GM18520 (cell line): ENCODE data around the gene AVPR1B.

Experiments
- ATAC-seq: cut with Tn5 transposase; IDR thresholded peaks from one replicate; pipeline ENCODE4 v1.9.1; 2021; ENCODE audit not compliant: unreplicated experiment

Gene AVPR1B, protein sequence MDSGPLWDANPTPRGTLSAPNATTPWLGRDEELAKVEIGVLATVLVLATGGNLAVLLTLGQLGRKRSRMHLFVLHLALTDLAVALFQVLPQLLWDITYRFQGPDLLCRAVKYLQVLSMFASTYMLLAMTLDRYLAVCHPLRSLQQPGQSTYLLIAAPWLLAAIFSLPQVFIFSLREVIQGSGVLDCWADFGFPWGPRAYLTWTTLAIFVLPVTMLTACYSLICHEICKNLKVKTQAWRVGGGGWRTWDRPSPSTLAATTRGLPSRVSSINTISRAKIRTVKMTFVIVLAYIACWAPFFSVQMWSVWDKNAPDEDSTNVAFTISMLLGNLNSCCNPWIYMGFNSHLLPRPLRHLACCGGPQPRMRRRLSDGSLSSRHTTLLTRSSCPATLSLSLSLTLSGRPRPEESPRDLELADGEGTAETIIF

DNA sequence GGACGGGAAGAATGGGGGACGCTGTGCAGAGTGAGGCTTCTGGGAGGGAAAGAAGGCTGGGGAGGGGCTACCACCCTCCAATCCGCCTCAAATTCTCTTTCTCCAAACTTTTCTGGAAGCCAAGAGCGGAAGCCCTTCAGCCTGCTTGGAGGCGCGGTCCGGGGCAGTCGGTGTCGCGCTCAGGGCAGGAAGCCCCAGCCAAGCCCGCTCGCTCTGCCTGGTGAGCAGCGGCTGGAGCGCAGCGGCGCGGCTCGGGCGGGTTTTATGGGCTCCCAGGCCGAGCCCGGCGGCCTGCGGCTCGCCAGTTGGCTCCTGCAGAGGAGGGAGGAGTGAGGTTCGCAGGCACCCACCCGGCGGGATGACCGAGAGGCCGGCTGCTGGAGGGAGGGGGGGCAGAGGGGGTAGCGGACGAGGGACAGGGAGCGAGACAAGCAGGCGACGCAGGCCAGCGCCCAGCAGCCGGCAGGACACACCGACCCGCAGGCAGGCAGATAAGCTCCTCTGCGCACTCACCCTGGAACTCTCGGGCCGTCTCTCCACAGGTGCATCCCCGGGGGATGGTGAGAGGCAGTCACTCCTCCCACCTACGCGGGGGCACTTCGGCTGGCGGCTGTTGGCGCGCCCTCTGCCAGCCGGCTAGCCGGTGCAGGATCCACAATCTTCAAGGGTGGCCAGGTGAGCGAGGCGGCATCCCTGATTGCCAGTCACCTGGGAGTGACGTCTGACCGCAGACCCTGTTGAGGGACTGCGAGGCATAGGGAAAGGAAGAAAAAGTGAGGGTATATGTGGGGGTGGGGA, at the start of gene AVPR1B:
Gene AVPR1B (minus strand): TSS at position 238 of the 798 bp plus-strand sequence. CDS start 498 bp downstream, outside the sequence.
- no peak for ATAC-seq

DNA sequence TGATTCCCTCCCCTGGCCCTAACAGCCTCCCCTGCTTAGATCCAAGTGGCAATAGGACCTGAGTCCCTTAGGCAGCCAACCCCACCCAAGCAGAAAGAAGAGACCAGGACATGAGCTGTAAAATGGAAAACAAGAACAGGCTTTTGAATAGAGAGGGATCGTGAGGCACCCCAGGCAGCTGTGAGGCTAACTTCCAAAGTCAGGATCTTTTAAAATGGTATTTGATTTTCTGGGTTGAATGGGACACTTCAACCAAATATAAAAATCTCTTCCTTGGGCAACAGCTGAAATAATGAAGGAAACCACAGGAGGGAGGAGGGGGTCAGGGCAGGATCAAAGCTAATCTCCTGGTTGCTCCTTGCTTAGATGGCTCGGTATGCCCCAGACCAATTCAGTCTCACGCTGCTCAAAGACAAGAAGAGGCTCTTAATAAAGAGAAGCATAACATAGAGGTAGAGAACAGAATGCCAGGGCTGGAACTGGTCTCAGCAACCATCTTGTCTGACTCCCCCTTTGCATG, 28.6 kb upstream of the AVPR1B start:
- no peak for ATAC-seq

DNA sequence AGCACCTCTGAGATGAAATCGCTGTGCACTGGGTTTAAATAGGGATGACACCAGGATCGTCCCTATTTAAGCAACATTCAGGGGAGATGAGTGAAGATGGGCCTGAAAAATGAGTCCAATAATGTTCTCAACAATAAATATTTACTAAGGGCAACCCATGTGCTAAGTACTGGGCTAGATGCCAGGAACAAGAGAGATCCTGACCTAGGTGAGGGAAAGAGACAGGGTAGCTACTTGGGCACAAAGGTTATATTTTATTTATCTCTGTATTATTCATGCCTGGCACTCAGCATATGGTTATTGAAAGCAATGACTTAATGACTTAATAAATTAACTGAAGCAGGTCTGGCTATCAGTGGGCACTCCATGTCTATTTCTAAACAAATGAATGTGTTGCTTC, 27.4 kb upstream of the AVPR1B start:
- no peak for ATAC-seq

DNA sequence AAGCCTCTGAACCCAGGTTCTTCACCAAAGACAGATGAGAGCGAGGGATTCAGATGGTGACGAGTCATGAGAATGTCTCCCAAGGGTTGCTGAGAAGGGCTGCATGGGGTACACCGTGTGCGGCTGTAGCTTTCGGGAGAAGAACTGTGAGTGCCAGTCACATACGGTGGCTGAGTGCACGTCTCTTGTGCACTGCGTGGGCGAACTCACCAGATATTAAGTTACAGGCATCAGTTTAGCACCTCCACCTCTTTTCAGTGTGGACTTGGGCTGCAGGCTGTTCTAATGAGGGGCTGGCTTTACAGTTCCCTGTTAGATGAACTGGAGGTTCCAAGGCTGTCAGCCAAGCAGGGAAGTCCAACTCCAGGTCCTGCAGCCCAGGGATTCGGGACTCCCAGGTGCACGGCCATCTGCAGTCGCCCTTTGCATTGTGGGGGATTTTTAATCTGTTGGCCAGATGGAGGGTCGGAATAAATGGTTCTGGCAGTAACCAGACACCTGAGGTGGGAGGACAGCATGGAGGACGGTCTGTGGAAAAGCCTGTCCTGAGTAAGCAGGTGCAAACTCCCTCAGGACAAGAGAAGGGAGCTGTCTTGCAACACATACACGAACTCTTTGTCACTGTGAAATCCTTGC, 26.5 kb upstream of the AVPR1B start:
- ATAC-seq, result no peak

DNA sequence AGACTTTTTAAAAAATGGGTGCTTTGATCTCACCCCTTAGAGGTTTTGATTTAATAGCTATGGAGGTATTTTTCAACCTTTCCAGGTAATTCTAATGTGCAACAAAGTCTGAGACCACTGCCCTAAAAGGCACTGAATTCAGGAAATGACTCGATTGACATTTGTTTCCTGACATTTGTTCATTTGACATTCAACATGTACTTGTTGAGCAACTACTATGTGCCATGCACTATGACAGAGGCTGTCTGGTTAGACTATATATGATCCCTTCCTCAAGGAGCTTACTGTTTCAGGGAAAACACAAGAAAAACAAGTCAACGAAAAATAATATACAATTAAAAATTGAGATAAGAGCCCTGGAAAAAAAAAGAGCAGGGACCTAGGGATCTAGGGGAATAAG, 25.6 kb upstream of the AVPR1B start:
- ATAC-seq, result no peak

DNA sequence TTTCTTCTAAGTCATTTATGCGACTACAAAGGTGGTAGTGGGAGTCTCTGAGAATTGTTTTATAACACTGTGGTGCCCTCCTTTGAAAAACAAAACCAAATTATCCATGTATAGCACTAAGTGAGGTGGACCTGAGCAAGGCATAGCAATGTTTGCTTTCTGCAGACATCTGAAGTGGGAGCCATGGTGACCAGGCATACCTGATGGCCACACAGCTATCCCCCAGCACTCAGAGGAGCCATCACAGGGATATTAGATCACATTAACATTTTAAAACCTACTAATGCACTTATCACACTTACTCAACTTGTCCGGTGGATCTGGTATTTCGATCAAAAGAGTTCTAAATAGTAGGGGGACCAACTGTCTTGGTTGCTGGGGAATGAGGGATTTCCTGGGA, 24.8 kb upstream of the AVPR1B start:
- ATAC-seq, result no peak

DNA sequence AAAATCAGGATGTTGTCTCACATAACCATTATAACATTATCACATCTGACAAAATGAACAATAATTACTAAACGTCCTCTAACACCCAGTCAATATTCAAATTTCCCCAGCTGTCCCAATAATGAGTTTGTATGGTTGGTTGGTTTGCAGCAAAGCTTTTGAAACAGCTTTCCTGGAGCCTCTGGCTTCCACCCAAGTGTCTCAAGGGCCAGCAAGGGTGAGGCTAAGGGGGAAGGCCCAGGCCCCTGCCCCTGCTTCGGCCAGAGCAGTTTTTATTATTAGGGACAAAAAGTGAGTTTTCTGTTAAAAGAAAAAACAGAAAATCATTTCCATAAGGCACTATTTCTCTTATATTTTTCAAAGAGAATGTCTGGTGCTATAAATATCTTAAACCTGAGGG, 19.1 kb upstream of the AVPR1B start:
- ATAC-seq, result no peak

DNA sequence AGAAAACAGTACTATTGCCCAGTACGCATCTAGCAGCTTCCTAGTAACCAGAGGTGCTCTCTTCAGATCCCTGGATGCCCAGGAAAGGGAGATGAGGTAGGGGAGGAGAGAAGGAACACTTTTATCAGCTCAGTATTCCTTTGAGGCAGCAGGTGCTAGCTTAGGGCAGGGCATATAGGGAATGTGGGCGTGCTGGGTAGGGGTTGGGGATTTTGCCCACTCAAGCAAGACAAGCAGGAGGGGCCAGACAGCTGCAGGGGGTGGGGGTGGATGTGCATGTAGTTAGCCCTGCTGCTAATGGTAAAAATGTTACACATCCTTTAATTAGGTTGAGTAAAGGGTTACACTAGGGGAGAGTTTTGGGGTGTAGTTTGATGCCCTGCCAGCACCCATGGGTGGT, 18.1 kb upstream of the AVPR1B start:
- no peak for ATAC-seq

DNA sequence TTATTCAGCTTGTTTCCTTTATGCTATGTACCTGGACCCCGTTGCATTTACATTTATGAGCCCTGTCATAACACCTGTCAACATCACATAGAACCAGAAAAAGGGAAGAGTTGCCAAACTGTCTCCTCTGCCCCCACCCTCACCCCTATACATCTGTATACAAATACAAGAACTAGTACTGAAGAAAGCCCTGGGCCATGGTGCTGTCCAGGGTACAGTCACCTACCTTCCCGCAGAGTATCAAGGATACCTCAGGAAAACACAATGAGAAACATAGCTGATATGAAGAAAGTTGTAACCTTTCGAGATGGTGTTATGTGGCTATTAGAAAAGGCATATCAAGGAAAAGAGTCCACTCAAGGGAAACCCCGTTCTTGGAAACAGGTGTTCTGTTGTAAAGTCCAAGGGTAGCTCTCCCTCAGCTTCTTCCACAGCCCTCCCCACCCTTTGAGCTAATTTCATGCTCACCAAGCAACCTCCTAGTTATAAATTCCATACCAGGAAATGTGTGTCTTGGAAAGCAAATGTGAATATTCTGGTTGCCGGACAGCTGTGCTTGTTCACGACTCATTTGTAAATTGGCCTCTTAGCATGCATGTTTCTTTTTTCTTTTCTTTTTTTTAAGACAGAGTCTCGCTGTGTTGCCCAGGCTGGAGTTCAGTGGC, 16.7 kb upstream of the AVPR1B start:
- no peak for ATAC-seq

DNA sequence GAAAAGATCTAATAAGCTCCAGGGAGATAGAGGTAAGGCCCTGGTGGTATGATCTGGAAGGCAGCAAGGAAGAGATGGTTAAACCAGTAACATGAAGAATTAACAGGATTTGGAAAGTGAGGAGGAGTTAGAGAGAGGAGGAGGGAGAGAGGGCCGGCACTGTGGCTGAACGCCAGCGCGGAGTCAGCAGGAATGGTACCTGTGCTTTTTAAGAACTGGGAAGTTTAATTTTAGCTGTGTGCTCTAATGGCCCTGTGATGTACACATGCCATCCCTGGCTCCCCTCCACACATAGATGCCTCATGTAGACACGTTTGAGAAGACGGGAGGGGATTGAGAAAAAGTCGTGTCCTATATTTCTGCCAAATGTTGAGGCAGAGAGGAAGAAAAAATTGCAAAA, 13.8 kb upstream of the AVPR1B start:
- ATAC-seq, result no peak

DNA sequence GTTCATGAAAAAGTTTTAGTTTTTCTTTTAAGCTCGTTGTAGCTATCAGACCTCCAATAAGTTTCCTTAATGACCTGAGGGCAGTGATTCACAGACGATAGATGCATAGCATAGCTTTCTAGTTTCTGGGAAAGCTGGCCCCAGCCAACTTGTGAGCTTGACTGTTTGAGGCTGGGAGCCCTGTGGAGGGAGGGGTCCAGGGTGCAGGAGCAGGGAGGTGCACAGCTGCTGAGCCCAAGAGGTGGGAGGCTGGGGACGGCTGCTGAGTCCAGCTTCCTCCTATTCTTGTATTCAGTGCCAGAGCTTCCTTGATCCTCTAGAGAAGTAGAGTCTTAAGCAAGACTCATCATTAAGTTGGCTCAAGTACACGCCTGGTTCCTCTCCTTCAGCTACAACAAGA, 11.0 kb upstream of the AVPR1B start:
- no peak for ATAC-seq

DNA sequence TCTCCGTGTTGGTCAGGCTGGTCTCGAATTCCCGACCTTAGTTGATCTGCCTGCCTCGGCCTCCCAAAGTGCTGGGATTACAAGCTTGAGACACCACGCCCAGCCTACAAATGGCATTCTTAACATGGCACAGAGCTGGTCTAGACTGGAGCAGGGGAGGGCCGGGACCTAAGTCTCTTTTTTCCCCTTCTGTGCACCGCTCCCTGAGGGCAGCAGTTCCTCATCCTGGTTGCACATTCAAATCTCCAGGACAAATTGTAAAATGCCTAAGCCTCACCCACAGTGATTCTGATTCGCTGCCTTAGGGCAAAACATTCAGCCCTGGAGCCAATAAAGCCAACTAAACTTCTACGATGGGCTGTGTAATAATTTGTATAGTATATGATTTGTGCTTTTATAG, 10.1 kb upstream of the AVPR1B start:
- ATAC-seq, result no peak

DNA sequence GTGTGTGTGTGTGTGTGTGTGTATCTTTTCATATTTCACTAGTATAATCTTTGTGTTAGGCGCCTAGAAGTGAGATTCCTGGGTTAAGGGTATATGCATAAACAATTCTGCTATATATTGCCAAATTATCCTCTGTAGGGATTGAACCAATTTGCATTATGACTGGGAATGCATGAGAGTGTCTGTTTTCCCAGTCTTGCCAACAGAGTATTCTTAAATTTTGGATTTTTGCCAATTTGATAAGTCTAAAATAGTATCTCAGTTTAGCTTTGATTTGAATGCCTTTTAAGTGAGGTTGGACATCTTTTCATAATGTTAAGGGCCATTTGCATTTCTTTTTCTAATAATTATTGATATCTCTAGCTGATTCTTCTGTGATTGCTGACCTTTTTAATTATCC, 8.2 kb upstream of the AVPR1B start:
- no peak for ATAC-seq

DNA sequence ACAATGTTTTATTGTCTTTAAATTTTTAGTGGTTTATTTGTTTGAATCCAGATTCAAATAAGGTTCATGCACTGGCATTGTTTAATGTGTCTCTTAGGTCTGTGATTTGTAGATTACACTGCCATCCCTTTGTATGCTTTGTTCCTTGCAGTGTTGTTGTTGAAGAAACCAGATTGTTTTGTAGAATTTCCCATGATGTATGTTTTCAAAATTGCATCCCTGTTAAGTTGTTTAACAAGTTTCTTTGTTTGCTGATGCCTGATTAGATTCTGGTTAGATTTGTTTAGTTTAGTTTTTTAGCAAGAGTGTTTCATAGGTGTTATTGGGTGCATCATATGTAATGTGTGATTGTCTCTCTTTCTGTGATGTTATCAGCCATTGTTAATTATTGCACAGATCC, 5.5 kb upstream of the AVPR1B start:
- no peak for ATAC-seq

DNA sequence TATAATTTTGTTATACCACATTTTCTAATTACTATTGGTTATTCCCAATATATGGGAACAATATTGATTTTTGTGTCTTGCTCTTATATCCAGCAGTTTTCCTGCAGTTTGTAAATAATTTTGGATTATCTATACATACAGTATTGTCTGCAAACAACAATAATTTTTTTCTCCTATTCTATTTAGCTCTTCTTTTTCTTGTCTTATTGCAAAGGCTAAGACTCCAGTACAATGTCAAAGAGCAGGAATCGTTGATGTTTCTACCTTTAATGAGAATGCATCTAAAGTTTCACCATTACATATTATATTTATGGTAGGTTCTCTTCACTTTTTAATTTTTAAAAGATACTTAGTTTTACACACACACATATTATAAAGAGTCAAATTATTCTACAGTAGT, 4.1 kb upstream of the AVPR1B start:
- ATAC-seq, result no peak

DNA sequence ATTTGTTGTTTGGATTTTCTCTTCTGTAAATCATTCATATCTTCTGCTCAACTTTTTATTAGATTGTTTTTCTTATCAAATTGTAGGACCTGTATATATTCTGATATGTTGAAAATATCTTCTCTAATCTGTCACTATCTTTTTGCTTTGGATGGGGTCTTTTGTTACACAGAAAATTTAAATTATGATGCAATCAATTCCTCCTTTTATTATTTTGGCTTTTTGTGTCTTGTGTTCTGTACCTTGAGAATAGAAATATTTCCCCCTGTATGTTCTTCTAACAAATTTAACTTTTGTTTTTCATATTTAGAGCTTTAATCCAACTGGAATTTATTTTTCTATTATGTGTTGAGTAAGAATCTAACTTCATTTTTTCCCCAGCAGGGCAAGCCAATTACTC, 3.2 kb upstream of the AVPR1B start:
- no peak for ATAC-seq

DNA sequence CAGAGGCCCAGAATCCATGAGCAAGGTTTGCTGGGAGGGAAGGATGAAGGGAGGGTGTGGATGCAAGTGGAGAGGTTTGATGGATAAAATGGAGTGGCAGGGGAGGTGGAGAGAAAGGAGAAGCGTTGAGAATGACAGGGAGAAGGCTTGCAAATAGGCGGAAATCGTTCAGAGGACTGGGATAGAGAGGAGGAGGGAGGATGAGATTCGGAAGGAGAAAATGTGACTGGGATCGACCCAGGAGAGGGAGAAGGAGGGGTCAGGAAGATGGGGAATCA, 376 bp downstream of the AVPR1B start:
- ATAC-seq, result no peak

DNA sequence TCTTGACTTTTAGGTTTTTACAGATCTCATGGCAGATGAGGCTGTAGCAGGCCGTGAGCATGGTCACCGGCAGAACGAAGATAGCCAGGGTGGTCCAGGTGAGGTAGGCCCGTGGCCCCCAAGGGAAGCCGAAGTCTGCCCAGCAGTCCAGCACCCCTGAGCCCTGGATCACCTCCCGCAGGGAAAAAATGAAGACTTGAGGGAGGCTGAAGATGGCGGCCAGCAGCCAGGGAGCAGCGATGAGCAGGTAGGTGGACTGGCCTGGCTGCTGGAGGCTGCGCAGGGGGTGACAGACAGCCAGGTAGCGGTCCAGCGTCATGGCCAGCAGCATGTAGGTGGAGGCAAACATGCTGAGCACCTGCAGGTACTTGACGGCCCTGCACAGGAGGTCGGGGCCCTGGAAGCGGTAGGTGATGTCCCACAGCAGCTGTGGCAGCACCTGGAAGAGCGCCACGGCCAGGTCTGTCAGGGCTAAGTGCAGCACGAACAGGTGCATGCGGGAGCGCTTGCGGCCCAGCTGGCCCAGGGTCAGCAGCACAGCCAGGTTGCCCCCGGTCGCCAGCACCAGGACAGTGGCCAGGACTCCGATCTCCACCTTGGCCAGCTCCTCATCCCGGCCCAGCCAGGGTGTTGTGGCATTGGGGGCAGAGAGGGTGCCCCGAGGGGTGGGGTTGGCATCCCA, 856 bp downstream of the AVPR1B start:
- ATAC-seq, result no peak

DNA sequence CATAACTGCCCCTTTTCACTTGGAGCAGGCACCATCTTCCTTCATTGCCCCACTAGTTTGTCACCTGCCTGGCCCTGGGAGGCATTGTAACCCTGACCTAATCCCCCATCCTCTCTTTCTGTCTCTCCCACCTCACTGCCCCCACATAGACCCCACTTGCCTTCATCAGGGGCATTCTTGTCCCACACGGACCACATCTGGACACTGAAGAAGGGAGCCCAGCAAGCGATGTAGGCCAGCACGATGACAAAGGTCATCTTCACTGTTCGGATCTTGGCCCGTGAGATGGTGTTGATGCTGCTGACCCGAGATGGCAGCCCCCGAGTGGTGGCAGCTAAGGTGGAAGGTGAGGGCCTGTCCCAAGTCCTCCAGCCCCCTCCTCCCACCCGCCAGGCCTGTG, 1.4 kb downstream of the AVPR1B start:
- no peak for ATAC-seq

DNA sequence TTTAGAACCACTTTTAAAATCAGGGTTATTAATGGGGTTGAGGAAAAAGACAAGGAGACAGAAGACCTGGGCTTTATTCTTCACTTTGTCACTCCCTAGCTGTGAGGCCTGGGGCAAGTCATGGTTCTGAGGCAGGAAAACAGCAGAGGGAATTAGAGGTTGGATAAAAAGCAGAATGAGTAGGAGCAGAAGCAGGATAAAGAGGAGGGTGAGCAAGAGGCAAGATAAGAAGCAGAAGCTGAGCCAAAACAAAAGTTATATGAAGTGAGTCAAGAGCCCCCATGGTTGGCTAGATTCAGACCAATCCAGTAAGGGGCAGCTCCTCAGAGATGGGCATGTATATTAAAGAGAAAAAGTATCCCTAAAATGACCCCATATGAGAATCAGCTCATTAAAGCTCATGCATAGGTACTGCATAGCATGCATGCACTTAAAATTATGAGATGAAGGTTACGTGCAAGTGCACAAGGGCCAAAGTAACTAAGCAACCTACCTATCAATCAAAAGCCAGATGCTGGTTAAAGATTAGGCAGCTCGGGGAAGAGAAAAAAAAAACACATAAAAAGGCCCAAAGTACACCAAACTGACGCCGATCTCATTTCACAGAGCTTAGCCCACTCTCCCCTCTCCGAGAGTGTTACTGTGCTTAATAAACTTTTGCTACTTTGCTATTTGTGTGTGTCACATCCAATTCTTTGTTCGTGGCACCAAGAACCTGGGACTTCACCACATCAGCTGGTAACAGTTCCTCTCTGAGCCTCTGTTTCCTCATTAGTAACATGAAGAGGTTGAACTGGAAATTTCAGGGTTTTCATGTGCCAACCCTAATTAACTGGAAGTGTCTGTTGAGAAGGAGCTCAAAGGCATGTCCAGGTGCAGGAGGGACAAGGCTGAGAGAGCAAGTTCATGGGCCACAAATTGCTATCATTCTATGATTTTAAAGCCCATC, 2.2 kb downstream of the AVPR1B start:
- no peak for ATAC-seq
